ENCODE data around the gene GRID1.

DNA sequence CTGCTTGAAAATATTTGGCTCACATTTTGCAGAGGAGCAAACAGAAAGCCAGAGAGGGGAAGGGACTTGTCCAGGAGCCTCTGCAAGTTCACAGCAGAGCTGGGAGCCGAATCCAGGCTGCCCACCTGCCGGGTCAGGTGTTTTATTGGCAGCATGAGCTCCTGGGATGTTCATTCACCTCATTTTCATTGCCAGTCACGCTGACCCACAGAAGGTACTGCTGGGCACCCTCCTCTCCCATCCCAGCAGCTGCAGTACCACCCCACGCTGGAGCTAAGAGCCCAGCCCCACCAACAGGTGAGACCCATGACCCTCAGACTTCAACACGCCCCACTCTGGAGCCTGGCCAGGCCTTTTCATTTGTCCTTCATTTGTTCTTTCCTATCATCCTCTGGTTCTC is 102.7 kb downstream of the GRID1 start:
- TF ChIP-seq, protein P1, sequence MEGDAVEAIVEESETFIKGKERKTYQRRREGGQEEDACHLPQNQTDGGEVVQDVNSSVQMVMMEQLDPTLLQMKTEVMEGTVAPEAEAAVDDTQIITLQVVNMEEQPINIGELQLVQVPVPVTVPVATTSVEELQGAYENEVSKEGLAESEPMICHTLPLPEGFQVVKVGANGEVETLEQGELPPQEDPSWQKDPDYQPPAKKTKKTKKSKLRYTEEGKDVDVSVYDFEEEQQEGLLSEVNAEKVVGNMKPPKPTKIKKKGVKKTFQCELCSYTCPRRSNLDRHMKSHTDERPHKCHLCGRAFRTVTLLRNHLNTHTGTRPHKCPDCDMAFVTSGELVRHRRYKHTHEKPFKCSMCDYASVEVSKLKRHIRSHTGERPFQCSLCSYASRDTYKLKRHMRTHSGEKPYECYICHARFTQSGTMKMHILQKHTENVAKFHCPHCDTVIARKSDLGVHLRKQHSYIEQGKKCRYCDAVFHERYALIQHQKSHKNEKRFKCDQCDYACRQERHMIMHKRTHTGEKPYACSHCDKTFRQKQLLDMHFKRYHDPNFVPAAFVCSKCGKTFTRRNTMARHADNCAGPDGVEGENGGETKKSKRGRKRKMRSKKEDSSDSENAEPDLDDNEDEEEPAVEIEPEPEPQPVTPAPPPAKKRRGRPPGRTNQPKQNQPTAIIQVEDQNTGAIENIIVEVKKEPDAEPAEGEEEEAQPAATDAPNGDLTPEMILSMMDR (IDR thresholded peaks at IDR 0.05; ENCODE audit: insufficient read depth, low read depth, low read length) = no peak
- TF ChIP-seq EZH2 (IDR thresholded peaks at IDR 0.05; ENCODE audit: insufficient read depth, low read length) = no peak
